Left ventricle myocardium superior (tissue), 1 donor: ENCODE measurements around the gene SIPA1L2. TPM values are rescaled to one million over a fixed set of nuclear protein-coding genes. Genes with fewer than 3 reads are reported as not detected.

Experiments
- ATAC-seq: fragments of 200-7000 bp; cut with Tn5 transposase; one replicate; pipeline ENCODE4 v1.9.1; 2020; ENCODE audit warnings: mild to moderate bottlenecking, moderate library complexity
- DNase-seq: peaks from one replicate; pipeline ENCODE4 v3.0.0-alpha.2; 2020
- intact Hi-C: fragments of 100-400 bp; cut with micrococcal nuclease; formaldehyde crosslinking; loops from one replicate; pipeline ENCODE4 v1.11.0; 2022
- long read RNA-seq: library from polyadenylated mRNA; unstranded; transcript quantifications from one replicate; pipeline ENCODE4 v2.0.0, GENCODE V29; 2021
- total RNA-seq: library from RNA; stranded (reverse); fragmentation: NEBNext Ultra II Directional; extraction: Animal tissue kit (Norgen Biotek cat#: 25700); gene quantifications from one replicate; pipeline ENCODE4 v1.2.1, GENCODE V29; 2021
- donor health status: DM: no; HTN: yes; CAD: no; lungs with severe emphysema.

SIPA1L2 gene, protein sequence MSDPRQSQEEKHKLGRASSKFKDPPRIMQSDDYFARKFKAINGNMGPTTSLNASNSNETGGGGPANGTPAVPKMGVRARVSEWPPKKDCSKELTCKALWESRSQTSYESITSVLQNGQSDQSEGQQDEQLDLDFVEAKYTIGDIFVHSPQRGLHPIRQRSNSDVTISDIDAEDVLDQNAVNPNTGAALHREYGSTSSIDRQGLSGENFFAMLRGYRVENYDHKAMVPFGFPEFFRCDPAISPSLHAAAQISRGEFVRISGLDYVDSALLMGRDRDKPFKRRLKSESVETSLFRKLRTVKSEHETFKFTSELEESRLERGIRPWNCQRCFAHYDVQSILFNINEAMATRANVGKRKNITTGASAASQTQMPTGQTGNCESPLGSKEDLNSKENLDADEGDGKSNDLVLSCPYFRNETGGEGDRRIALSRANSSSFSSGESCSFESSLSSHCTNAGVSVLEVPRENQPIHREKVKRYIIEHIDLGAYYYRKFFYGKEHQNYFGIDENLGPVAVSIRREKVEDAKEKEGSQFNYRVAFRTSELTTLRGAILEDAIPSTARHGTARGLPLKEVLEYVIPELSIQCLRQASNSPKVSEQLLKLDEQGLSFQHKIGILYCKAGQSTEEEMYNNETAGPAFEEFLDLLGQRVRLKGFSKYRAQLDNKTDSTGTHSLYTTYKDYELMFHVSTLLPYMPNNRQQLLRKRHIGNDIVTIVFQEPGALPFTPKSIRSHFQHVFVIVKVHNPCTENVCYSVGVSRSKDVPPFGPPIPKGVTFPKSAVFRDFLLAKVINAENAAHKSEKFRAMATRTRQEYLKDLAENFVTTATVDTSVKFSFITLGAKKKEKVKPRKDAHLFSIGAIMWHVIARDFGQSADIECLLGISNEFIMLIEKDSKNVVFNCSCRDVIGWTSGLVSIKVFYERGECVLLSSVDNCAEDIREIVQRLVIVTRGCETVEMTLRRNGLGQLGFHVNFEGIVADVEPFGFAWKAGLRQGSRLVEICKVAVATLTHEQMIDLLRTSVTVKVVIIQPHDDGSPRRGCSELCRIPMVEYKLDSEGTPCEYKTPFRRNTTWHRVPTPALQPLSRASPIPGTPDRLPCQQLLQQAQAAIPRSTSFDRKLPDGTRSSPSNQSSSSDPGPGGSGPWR (N-terminal part only)
- 127 TPM for total RNA-seq
- long read RNA-seq, full-length matches to known transcripts: 4 of 137 reads
- long read RNA-seq, partial matches to known transcripts: 103 of 137 reads
- long read RNA-seq, other reads (novel, unspliced or antisense): 30 of 137 reads

GRCh38 chr1:232630047-232630893 lies at the start of gene SIPA1L2:
Gene SIPA1L2, minus strand, starts transcription at chr1:232630133. Its CDS starts 114,794 bp downstream, at chr1:232515339.
- intact Hi-C loops: no loop called here
- peak; percentile 97 for ATAC-seq
- peak; percentile 98 for DNase-seq

DNA sequence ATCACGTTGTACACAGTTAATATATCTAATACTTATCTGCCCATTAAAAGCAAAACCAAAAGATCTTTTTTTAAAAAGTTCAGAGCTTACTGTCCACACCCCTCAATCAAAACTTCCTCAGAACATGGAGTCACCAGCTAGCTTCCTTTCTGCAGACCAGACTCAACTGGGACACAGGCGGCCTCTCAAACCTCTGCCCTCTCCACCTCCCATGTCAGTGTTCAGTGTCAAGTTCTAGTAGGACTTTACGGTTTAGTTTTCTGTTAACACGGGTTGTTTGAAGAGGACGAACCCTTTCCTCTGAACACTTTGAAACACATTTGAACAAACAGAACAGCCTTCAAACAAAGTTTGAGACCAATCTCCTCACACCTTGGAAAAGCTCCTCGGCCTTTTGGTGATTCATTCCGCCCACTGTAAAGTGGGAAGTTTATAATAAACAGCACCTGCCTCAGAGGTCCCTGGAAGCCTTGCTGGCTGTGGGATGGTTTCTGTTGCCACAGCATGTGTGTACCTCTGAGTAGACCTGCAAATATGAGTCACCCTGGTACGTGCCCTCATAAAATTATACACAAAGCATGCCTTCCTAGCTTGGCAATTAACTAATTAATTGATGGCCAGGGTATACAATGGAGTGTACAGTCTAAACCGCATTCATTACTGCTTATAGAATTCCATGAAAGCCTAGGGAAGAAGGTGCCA lies 48.4 kb upstream of the SIPA1L2 start:
- DNase-seq (no peak), ATAC-seq (no peak)
- intact Hi-C loops: no loop called here

DNA sequence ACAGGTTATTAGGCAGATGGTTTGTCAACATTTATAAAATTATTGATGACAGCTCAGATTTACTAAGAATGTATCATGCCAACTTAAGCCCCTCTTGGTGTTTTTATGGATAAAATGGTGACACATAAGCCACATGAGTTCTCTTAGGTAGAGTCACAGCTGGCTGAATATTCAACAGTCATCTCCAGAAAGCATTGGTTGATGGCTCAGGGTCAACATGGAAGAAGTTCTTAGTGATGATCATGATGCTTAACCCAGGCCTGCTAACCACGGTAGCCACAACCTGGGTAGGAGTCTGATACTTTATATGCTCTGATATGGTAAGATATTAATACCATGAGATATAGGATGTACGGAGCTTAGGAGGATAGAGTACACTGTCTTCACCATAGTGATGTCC lies 46.4 kb upstream of the SIPA1L2 start:
- no peak for DNase-seq
- no peak for ATAC-seq
- intact Hi-C loops: no loop called here

DNA sequence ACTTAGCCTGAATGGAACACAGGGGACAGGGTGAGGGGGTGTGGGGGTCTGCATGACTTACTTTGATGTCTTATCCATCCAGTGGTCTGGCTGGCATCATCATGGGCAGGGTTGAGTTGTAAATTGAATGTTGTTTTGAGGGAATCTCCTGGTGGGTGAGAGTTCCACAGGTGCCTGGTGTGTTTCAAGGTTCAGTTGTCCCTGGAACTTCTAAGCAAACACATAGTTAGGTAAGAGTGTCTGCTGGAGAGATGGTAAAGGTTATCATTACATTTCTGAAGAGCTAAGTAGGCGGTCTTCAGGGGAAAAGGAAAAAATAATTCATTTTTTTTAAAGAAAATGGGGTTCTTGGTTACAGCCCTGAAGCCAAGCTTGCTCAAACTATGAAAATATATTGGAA lies 46.0 kb upstream of the SIPA1L2 start:
- intact Hi-C loops: no loop called here
- DNase-seq: no peak
- ATAC-seq: no peak

GRCh38 chr1:232675260-232675659 lies 45.3 kb upstream of the SIPA1L2 start:
- ATAC-seq (no peak), DNase-seq (no peak)
- intact Hi-C loops: no loop called here

DNA sequence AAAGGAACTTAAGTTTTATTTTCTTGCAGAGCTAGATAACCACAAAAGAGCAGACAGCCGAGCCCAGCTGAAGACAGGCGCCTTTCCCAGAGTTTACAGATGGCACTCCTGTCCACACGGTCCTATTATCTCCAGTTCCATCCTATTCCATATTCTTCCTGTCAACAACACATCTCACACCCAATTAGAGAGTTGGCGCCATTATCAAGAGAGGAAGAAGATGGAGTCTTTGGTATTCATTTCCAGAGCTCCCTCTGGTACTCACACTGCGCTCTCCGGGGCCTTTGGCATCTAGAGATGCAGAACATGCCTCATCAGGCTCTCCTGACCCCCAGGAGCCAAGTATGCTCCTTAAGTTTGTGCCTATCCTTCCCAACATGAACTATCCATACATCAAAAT lies 43.3 kb upstream of the SIPA1L2 start:
- DNase-seq: no peak
- ATAC-seq: no peak
- intact Hi-C loops: no loop called here

DNA sequence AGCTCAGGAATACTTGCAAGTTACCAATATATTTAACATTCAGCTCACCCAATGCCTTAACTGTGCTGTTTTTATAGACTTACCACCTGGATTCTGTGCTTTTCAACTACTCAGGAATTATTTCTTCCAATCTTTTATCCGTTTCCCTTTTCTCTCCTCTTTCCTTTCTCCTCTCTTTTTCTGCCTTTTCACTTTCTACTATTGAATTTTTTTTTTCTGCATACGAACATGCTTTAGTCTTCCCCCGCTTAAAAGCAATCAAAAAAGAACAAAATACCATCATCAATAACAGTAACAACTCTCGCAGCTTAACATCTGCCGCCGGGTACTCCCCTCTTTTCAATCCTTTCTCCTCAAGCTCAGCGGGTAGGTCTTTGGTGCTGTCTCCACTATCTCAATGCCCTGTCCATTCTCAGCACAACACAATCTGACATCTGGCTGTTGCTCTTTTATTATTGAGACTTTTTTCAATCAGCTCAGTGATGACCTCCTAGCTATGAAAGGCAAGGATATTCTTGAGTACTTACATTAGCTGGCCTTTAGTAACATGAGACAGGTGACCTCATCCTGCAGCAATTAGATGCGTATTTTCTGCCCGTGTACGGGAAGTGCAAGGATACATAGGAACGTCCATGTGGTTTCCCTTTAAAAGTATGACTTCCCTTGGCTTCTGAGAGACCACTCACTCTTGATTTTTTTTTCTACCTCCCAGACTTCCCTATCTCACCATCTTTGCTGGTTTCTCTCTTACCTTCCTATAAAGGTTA lies 40.2 kb upstream of the SIPA1L2 start:
- ATAC-seq (no peak), DNase-seq (no peak)
- intact Hi-C loops: no loop called here

DNA sequence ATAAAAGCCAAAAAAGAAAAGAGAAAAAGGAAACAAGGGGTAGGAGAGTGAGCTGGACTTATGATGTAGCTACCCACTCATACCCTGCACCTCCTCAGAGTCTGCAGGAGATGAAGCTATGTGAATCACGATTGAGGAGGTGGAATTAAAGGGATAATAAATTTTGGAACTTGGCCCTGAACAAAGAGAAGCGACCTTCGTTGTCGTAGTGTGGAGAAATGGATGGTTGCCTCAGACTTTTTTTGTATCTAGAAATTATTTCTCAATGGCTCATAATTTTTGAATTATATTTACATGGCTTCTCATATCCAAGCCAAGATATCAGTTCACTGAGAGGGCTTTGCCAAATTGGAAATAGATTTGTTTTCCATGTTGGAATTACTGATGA lies 37.8 kb upstream of the SIPA1L2 start:
- intact Hi-C loops: no loop called here
- no peak for ATAC-seq
- no peak for DNase-seq

DNA sequence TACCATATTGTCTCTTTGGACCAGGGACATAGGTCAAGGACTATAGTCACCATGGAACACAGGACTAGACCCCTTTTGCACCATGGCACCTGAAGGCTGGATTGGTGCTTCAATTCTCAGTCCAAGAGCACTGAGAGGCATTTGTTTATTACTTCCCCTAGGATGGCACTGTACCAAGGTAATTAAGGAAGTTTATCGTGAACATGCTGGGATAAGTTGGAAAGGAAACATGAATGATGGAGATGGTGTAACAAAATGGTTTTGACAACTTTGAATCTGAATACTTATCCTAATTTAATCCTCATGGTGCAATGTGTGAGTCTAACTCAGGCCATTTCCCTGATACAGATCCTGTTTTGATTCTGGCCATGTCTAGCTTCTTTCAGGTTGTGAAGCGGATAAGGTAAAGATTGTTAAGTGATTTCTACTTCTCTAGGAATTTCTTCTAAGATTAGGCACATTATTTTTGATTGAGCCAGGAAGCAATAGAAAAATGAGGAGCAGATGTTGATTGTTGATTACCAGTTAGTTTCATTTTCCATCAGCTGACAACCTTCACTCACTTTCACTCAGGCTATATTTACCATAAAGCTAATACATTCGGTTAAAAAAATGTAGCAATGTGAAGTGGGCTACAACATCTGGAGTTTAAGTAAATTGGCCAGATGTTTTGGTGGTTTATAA lies 37.3 kb upstream of the SIPA1L2 start:
- ATAC-seq: no peak
- no peak for DNase-seq
- intact Hi-C loops: no loop called here

DNA sequence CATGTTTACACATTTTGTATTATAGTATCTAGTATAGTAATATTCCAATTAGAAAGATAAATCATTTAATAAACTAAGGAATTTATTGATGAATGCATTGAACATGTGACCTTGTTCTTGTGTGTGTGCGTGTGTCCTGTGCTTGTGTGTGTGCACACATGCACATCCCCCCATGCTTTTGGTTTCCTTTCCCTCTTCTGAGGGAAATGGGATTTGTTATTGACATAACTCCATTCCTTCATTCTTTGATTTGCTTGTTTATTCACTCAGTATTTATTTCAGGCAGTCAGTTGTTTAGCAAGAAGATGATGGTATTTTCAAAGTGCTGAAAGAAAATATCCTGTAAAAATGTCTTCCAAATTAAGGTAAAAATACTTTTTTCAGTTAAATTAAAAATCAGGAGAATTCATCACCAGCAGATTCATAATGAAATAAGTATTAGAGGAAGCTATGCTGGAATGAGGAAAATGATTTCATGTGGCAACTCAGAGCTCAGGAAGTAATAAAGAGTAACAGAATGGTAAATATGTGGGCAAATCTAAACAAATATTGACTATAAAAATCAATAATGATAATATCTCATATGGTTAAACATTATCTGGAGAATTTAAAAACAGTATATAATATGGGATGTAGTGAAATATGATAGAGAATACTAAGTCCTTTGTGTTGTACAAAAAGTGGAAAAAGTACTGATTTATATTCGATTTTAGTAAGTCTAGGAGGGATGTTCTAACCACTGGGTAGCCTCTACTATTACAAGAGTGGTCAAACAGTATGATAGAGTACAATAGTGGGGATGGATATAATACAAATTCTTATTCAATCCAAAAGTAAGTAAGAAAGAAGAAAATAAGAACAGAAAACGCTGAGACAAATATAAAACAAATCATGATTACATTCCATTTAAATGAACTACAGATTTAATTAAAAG lies 35.2 kb upstream of the SIPA1L2 start:
- intact Hi-C loops: no loop called here
- no peak for ATAC-seq
- no peak for DNase-seq

DNA sequence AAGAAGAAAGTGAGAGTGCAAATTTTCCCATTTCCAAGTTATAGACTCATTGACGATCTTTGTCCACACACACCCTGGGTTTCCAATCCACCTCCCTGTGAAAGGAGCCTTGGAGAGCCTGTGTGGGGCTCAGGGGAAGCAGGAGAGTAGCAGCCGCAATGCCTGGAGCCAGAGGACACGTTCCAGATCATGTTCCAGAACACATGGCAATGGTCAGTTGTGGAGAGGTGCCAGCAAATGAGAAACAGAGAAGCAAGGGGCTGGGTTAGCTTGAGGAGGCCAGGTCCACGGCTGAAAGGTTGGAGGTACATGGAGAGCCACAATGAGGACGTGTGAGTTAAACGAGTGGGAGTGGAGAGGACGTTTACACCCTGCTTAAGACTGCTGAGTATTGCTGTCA lies 33.0 kb upstream of the SIPA1L2 start:
- no peak for DNase-seq
- no peak for ATAC-seq
- intact Hi-C loops: no loop called here

DNA sequence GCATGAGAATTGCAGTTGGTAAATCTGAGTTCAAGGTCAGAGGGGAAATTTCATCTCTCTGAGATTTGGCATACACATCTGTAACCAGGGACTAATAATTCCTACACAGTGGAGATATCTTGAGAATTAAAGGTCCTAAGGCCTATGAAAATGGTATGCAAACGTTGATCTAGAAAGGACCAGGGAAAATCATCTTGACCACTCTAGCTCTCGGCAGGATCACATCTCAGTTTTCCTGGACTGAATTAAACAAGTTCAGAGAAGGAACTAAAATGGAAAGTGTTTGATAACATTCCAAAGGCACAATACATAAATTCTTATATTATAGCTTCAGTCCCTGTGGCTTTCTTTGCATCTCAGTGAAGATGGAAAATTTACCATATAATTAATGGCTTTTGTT lies 28.5 kb upstream of the SIPA1L2 start:
- ATAC-seq (no peak), DNase-seq (no peak)
- intact Hi-C loops: no loop called here

DNA sequence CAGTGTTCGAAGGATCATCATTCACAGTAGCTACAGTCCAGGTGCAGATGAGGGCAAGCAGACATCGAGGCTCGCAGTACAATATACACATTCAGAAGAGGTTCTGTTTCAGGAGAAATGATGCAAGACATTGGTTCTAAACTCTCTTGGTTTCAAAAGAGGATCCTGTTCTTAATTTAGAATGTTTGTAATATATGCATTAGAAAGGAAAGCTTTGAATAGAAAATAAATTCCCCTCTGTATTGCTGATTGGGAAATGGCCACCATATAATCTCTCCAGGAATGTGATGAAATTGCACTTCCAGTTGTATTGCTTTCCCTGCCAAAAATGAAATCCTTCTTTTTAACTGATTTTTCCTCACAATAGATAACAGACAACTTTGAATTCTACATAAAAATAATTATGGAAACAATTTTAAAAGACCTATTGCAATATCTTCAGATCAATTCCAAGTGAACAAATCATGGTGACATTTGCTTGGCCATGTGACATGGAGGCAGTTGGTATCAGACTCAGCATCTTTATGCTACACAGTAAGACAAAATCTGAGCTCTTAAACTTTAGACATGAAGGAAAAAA lies 27.6 kb upstream of the SIPA1L2 start:
- DNase-seq (no peak), ATAC-seq (no peak)
- intact Hi-C loops: no loop called here

DNA sequence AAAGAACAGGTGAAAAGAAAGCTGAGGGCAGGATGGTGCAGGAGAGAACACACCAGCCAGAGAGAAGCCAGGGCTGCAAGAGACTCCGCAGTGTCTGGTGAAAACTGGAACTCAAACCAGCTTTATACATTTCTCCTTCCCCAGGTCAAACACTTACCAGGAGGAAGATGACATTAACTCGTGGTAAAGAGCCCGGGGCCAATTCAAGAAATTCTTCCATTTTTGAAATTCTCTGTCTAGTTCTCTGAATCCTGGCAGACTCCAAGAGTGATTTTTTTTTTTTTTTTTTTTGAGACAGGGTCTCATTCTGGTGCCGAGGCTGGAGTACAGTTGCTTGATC lies 25.8 kb upstream of the SIPA1L2 start:
- intact Hi-C loops: no loop called here
- DNase-seq: no peak
- ATAC-seq: no peak

GRCh38 chr1:232655028-232655745 lies 25.3 kb upstream of the SIPA1L2 start:
- DNase-seq: no peak
- no peak for ATAC-seq

More at GRCh38 chr1:232655028-232655745, 25.3 kb upstream of the SIPA1L2 start:
- intact Hi-C loops: no loop called here
